Umbilical cord (tissue), 2 donors: ENCODE measurements around the gene HAPLN2. TPM values are rescaled to one million over a fixed set of nuclear protein-coding genes. Genes with fewer than 3 reads are reported as not detected.
"Not testable (repeated sequence)": the region's sequence is repeated elsewhere in the genome, so short reads cannot be mapped to it uniquely, and the experiment has no call there.

Source experiments
- DNase-seq: peaks from one replicate; pipeline ENCODE4 v3.0.0-alpha.2; 2015; ENCODE audit warnings: low spot score
- total RNA-seq: library from RNA; depleted of rRNA; stranded (reverse); fragments of >200 nt; gene quantifications from one replicate; pipeline ENCODE4 v1.2.3, GENCODE V29; 2014; ENCODE audit warnings: low replicate concordance; ENCODE audit not compliant: insufficient read depth

The HAPLN2 gene
- total RNA-seq, 1 donor from 2014 or later = not detected

GRCh38 chr1:156591432-156592157 is 27.6 kb upstream of the HAPLN2 start, which contains the start of gene NAXE:
TSS of gene NAXE (plus strand) at chr1:156591776. CDS start at chr1:156591805, 29 bp downstream.
- peak; percentile 77 for DNase-seq

- DNase-seq = no peak
These were observed 26.9 kb upstream of the HAPLN2 start for GRCh38 chr1:156592158-156592909.

- DNase-seq = no peak
These were observed 26.1 kb upstream of the HAPLN2 start for GRCh38 chr1:156592910-156593660.

DNA sequence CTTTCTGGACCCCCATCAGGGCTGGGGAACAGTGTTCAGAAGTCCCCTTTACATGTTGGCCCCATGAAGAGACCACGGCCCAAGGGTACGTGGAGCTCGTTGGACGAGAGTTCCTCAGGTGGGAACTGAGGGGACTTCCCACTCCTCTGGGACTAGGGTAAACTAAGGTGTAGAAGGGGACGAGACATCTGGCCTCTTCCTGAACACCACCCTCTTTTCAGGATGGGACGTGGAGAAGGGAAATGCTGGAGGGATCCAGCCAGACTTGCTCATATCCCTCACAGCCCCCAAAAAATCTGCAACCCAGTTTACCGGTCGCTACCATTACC is 25.6 kb upstream of the HAPLN2 start:
- no peak for DNase-seq

DNA sequence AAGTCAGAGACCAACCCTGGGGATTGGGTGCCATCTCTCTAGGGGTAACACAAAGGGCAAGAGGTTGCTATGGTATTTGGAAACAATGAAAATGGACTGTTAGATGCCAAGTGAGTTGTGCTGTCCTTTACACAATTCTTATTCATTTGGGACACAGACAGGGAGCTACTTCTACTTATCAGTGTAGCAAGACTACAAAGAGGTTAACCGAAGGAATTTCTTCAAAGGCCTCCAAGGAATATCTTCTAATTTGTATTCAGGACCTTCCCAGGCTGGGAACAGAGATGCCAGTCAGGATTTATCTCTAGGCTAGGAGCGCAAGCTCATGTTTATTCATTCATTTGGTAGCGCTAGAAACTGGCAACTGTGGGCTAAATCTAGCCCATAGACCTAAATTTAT is 25.0 kb upstream of the HAPLN2 start:
- no peak for DNase-seq

- DNase-seq = no peak
These were observed 24.2 kb upstream of the HAPLN2 start for GRCh38 chr1:156595016-156595415.

DNA sequence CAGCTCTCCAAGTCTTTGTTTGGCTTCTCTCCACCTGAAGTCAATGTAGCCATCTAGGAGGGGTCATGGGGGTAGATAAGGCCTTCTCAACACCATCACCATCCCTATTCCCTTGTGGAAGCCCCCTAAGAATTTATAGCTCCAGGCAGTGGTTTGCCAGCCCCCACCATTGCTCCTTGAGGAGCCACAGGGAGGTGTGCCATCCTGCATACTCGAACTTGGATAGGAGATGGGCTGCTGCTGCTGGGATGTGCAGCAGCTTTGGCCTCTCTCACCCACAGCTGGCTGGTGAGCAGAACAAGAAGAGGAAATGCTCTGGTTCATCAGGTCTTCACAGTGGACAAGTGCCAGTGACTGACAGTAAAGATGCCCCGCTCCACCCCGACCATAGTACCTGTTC is 22.8 kb upstream of the HAPLN2 start:
- no peak for DNase-seq

- DNase-seq = no peak
These were observed 21.1 kb upstream of the HAPLN2 start for GRCh38 chr1:156598125-156598524.

DNA sequence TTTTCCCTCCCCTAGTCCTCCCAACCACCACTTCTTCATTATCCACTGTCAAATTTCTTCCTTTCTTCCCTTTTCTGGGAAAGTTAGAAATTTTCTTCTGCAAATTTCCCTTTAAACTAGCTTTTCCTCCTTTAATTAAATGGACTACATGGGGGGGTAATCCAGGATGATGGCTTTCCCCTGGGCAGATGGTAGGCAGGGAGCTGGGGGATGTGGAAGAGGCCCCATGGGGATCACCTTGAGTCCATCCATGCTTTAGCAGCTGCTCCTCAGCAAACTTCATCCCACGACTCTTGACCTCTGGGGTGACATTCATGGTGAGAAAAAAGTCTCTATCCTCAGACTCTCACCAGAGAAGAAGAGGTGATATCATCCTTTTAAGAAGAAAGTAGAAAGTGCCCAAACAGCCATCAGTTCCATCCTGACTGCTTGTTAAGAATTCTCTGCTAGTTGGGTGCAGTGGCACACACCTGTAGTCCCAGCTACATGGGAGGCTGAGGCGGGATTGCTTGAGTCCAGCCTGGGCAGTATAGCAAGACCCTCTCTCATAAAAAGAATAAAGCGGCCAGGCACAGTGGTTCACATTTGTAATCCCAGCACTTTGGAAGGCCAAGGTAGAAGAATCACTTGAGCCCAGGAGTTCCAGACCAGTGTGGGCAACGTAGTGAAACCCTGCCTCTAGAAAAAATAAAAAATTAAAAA is 20.3 kb upstream of the HAPLN2 start:
- no peak for DNase-seq

GRCh38 chr1:156599811-156600210 is 19.4 kb upstream of the HAPLN2 start:
- no peak for DNase-seq

GRCh38 chr1:156600733-156601121 is 18.5 kb upstream of the HAPLN2 start:
- no peak for DNase-seq

- DNase-seq = peak; percentile 91
These were observed 17.9 kb upstream of the HAPLN2 start, which contains the start of gene GPATCH4 for GRCh38 chr1:156601122-156601830. TSS of gene GPATCH4 (minus strand) at chr1:156601479.

DNA sequence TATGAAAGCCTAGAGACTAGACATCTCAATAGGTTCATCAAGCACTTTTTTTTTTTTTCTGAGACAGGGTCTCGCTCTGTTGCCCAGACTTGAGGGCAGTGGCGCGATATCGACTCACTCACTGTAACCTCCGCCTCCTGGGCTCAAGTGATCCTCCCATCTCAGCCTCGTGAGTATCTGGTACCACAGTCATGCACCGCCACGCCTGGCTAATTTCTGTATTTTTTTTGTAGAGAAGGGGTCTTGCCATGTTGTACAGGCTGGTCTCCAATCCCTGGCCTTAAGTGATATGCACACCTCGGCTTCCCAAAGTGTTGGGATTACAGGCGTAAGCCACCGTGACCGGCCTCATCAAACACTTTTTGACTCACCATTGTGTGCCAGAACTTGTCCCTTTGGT is 17.3 kb upstream of the HAPLN2 start:
- DNase-seq = no peak

DNA sequence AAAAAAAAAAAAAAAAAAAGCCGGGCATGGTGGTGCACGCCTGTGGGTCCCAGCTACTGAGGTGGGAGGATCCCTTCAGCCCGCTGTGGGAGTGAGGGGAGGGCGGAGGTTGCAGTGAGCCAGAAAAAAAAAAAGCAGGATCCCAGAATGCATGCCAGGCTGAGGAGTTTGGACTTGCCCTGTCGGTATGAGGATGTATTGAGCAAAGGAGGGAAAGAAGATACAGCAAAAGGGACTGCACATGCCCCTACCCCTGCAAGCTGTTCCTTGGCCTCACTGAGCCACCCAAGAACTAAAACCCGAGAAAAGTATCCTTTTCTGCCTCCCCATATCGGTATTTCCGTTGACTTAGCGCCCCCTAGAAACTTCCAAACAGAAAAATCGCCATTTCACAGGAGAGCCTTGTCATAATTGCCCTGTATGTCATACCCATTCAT is 16.6 kb upstream of the HAPLN2 start:
- DNase-seq = no peak

DNA sequence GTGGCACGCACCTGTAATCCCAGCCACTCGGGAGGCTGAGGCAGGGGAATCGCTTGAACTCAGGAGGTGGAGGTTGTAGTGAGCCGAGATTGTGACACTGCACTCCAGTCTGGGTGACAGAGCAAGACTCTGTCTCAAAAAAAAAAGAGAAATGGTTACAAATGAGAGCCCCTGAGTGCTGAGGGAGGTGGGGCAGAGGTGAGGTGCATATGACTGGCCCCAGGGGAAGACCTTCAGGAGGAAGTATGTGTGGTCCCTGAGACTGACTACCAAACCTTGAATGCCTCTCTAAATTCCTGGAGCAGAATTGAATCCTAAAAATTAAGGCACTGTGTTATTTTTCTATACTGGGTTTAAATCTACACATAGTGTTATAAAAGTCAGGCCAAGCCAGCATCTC is 11.9 kb upstream of the HAPLN2 start:
- DNase-seq = not testable (repeated sequence)

DNA sequence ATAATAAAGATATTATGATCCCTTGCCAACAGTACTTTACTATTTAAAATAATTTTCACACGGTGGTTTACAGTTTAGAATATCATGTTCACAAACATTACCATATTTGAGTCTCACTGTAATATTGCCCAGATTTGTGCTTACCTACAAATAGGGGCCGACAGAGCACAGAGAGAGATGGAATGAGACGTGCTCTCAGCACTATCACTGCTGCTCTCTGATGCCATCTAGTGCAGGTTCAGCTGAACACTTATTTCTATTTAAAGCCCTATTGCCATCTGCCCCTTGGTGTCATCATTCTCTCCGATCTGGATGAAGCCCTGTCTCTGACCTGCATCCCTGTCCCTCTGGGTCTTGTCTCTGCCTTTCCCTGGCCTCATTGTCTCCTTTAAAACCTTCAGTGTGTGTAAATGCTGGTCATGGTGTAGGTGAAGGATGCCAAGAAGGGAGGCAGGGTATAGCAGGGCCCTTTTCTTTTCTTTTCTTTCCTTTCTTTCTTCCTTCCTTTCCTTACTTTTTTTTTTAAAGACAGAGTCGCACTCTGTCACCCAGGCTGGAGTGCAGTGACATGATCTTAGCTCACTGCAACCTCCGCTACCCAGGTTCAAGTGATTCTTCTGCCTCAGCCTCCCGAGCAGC is 11.1 kb upstream of the HAPLN2 start:
- DNase-seq = peak; percentile 76

DNA sequence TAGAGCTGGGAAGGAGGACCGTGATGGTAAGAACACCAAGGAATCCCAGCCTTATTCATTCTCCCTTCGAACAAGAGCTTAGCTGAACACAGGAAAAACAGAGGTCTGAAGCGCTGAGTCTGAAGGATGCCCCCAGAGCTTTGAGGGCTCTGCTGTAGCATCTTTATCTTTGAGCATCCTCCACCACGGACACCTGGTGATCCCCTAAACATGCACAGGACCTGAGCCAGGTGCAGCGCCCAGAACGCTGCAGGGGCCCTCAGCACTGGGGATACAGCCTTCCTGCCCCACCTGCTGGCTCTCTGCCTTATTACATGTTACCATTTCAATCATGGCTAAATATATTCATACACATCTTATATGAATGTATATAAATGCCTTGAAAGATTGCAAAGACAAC is 10.2 kb upstream of the HAPLN2 start:
- DNase-seq = no peak

DNA sequence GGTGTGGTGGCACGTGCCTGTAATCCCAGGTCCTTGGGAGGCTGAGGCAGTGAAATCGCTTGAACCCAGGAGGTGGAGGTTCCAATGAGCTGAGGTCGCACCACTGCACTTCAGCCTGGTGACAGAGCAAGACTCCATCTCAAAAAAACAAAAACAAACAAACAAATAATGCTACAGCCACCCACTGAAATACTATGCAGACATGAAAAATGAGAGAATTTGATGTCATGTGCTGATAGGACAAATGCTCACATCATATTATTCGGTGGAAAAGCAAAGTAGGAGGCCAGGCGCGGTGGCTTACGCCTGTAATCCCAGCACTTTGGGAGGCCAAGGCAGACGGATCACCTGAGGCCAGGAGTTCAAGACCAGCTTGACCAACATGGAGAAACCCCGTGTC is 9.1 kb upstream of the HAPLN2 start:
- not testable (repeated sequence) for DNase-seq

DNA sequence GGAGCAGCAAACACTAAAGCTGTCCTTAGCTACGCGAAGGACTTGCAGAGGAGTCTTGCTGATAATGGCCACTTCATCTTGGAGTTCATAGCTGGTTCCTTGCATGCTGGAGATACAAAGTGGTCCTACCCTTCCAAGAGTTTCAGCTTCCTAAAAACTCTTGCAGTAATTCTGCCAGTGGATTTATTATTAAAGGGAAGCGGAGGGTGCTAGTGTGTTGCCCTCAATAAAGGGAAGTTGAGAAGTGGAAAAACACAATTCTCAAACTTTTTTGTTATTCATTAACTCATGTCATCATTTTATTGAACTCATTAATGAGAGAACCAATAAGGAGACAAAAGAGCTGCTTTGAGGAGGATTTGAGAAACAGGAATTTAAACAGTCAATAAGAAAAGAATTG is 6.5 kb upstream of the HAPLN2 start:
- no peak for DNase-seq

GRCh38 chr1:156615946-156616345 is 3.3 kb upstream of the HAPLN2 start:
- DNase-seq = no peak

GRCh38 chr1:156616463-156616862 is 2.8 kb upstream of the HAPLN2 start:
- DNase-seq = peak; percentile 63
